ENCODE measurements around the gene TAF10. TPM values are rescaled to one million over a fixed set of nuclear protein-coding genes. Genes with fewer than 3 reads are reported as not detected.
A peak's percentile ranks its signal among the peaks of the same experiment; 100 is the strongest.

The TAF10 gene
- polyA plus RNA-seq, 1 of the 3 experiments (the other 2 are of a cell fraction): 213 TPM

DNA sequence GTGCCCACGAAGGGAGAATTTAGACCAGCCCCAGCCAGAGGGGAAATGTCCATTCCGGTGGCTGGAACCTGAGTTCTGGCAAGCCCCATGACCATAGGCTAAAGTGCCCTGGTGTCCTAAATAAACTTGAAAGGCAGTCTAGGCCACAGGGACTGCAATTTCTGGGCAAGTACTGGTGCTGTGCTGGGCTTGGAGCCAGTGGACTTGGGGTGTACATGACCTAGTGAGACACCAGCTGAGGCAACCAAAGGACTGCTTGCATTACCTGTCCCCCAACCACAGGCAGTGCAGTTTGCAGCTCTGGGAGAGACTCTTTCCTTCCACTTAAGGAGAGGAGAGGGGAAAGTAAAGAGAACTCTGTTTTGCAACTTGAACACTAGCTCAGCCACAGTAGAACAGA is 32.3 kb downstream of the TAF10 start:
- Histone ChIP-seq H3K9me3 (peaks cover 24% of the 10 kb centered on the region; the same call in 1 of the 2 replicates), H3K27me3 (ENCODE audit: insufficient read depth) (no peaks in the 10 kb centered on the region), H3K9me2 (peaks cover 2% of the 10 kb centered on the region; the same call in 1 of the 2 replicates), H3K79me2 (ENCODE audit: insufficient read depth) (peaks cover 7% of the 10 kb centered on the region; the same call in 1 of the 2 replicates), H3K4me3 (ENCODE audit: low read depth in 2 of 2, low read length in 1 of 2) (no peak overlapping the region), H3K36me3 (replicated peaks in 1 of 2; ENCODE audit: control insufficient read depth in 1 of 2, insufficient read depth in 2 of 2, low read length in 1 of 2) (peaks cover 0 to 10% of the 10 kb centered on the region in 2 experiments), H2AFZ (ENCODE audit: low read depth) (no peak overlapping the region), H4K20me1 (ENCODE audit: insufficient read depth) (no peaks in the 10 kb centered on the region; the same call in 1 of the 2 replicates), H3K4me1 (ENCODE audit: control insufficient read depth in 1 of 2, insufficient read depth in 2 of 2, low read depth in 1 of 2, low read length in 1 of 2) (peaks cover 17 to 22% of the 10 kb centered on the region in 2 experiments), H3K9ac (no peak overlapping the region), H3K4me2 (no peak overlapping the region), H3F3A (replicated peaks; ENCODE audit: insufficient read depth) (peaks cover 28% of the 10 kb centered on the region), H3K27ac (ENCODE audit: low read depth in 2 of 2, low read length in 1 of 2) (no peak overlapping the region)
- DNase-seq: no peak
- POLR2A ChIA-PET: no interaction called here
- CTCF ChIA-PET: interaction anchor here (0.7 to 2.1 kb wide), 6 partner anchors 11 to 200 kb away, joined by 3 to 9 read pairs (median 3); no protein-coding TSS in a partner anchor
- TF ChIP-seq RAD21 (IDR thresholded peaks at IDR 0.05; ENCODE audit: low read length) (no peak), MEF2A (IDR thresholded peaks at IDR 0.05; ENCODE audit: borderline replicate concordance, low read depth) (no peak), GABPA (IDR thresholded peaks at IDR 0.05; ENCODE audit: low read depth) (no peak), REST (IDR thresholded peaks at IDR 0.05; ENCODE audit: low read depth, low read length) (no peak), RFX5 (IDR thresholded peaks at IDR 0.05; ENCODE audit: low read length) (no peak), USF2 (IDR thresholded peaks at IDR 0.05; ENCODE audit: borderline replicate concordance, low read depth, low read length) (no peak), MXI1 (IDR thresholded peaks at IDR 0.05; ENCODE audit: low read depth, low read length) (no peak), CHD2 (IDR thresholded peaks at IDR 0.05; ENCODE audit: low read length, partially characterized antibody) (no peak), FOXM1 (IDR thresholded peaks at IDR 0.05; ENCODE audit: low read depth) (no peak), ELF1 (IDR thresholded peaks at IDR 0.05) (no peak)
- 81% methylated on average over 2 of the region's 2 CpGs for WGBS (ENCODE audit: low lambda C conversion rate)

DNA sequence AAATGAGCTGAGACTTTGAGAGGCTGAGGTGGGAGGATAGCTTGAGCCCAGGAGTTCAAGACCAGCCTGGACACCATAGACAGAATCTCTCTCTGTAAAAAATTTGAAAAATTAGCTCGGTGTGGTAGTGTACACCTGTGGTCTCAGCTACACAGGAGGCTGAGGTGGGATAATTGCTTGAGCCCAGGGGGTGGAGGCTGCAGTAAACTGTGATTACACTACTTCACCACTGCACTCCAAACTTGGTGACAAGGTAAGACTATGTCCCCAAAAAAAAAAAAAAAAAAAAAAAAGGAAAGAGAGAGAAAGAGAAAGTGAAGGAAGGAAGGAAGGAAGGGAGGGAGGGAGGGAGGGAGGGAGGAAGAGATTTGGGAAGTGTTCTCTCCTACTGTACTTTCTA is 33.9 kb downstream of the TAF10 start:
- ChIA-PET CTCF (interaction anchor here (1.1 to 2.2 kb wide), 2 partner anchors 15 to 105 kb away, joined by 3 to 6 read pairs; partner anchors contain the start of gene MRPL17), POLR2A (no interaction called here)
- H3K4me2 ChIP-seq: peak overlapping the region; percentile 61; the same call in 1 of the 2 replicates
- peaks cover 17 to 22% of the 10 kb centered on the region in 2 experiments for H3K4me1 ChIP-seq (ENCODE audit: control insufficient read depth in 1 of 2, insufficient read depth in 2 of 2, low read depth in 1 of 2, low read length in 1 of 2)
- H3K36me3 ChIP-seq (replicated peaks in 1 of 2; ENCODE audit: control insufficient read depth in 1 of 2, insufficient read depth in 2 of 2, low read length in 1 of 2): peaks cover 0 to 4% of the 10 kb centered on the region in 2 experiments
- DNase-seq: no peak
- 89% methylated on average over 1 of the region's 1 CpG for WGBS (ENCODE audit: low lambda C conversion rate)
- peak overlapping the region in 1 of 2 experiments; percentile 90; a peak in 1 of 4 replicates for H3K27ac ChIP-seq (ENCODE audit: low read depth in 2 of 2, low read length in 1 of 2)
- no peaks in the 10 kb centered on the region; the same call in 1 of the 2 replicates for H4K20me1 ChIP-seq (ENCODE audit: insufficient read depth)
- H3K9me2 ChIP-seq: peaks cover 2% of the 10 kb centered on the region; the same call in 1 of the 2 replicates
- H3K9ac ChIP-seq: no peak overlapping the region
- no peak for TF ChIP-seq YY1 (IDR thresholded peaks at IDR 0.05; ENCODE audit: low read depth)
- no peak for TF ChIP-seq SMC3 (IDR thresholded peaks at IDR 0.05; ENCODE audit: low read depth, low read length)
- TF ChIP-seq RFX5 (IDR thresholded peaks at IDR 0.05; ENCODE audit: low read length): no peak
- TF ChIP-seq TAF1 (IDR thresholded peaks at IDR 0.05; ENCODE audit: borderline replicate concordance, low read depth, low read length): no peak
- TF ChIP-seq, protein P1, sequence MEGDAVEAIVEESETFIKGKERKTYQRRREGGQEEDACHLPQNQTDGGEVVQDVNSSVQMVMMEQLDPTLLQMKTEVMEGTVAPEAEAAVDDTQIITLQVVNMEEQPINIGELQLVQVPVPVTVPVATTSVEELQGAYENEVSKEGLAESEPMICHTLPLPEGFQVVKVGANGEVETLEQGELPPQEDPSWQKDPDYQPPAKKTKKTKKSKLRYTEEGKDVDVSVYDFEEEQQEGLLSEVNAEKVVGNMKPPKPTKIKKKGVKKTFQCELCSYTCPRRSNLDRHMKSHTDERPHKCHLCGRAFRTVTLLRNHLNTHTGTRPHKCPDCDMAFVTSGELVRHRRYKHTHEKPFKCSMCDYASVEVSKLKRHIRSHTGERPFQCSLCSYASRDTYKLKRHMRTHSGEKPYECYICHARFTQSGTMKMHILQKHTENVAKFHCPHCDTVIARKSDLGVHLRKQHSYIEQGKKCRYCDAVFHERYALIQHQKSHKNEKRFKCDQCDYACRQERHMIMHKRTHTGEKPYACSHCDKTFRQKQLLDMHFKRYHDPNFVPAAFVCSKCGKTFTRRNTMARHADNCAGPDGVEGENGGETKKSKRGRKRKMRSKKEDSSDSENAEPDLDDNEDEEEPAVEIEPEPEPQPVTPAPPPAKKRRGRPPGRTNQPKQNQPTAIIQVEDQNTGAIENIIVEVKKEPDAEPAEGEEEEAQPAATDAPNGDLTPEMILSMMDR (IDR thresholded peaks at IDR 0.05): no peak
- TF ChIP-seq POLR2AphosphoS5 (IDR thresholded peaks at IDR 0.05; ENCODE audit: low read depth, low read length): no peak
- no peak for TF ChIP-seq MXI1 (IDR thresholded peaks at IDR 0.05; ENCODE audit: low read depth, low read length)
- TF ChIP-seq, protein P2, sequence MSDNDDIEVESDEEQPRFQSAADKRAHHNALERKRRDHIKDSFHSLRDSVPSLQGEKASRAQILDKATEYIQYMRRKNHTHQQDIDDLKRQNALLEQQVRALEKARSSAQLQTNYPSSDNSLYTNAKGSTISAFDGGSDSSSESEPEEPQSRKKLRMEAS (IDR thresholded peaks at IDR 0.05; ENCODE audit: low read depth): no peak
- H3F3A ChIP-seq (replicated peaks; ENCODE audit: insufficient read depth): peaks cover 28% of the 10 kb centered on the region
- no peak overlapping the region for H2AFZ ChIP-seq (ENCODE audit: low read depth)
- H3K79me2 ChIP-seq (ENCODE audit: insufficient read depth): peaks cover 7% of the 10 kb centered on the region; the same call in 1 of the 2 replicates
- peaks cover 10% of the 10 kb centered on the region; the same call in 1 of the 2 replicates for H3K9me3 ChIP-seq
- no peaks in the 10 kb centered on the region for H3K27me3 ChIP-seq (ENCODE audit: insufficient read depth)
- no peak overlapping the region for H3K4me3 ChIP-seq (ENCODE audit: low read depth in 2 of 2, low read length in 1 of 2)

All from SK-N-SH (cell line).